Vagina (tissue), 2 donors: ENCODE measurements around the gene ADCY5. TPM values are rescaled to one million over a fixed set of nuclear protein-coding genes. Genes with fewer than 3 reads are reported as not detected.

Source experiments
- DNase-seq, 2 donors: peaks; one replicate each; pipeline ENCODE4 v3.0.0-alpha.2; 2017; ENCODE audit errors: extremely low spot score in 2 of 2
- H3K27ac ChIP-seq: fragments of 200-600 bp; sonication (generic); one replicate; pipeline ENCODE4 v1.5.1; 2019
- H3K27me3 ChIP-seq: fragments of 200-600 bp; sonication (generic); one replicate; pipeline ENCODE4 v1.5.1; 2019
- H3K36me3 ChIP-seq, 2 donors: fragments of 200-600 bp; sonication (generic); one replicate each; pipeline ENCODE4 v1.5.1; 2017 to 2019
- H3K4me1 ChIP-seq: fragments of 200-600 bp; sonication (generic); one replicate; pipeline ENCODE4 v1.5.1; 2019
- H3K4me3 ChIP-seq, 2 donors: fragments of 200-600 bp; sonication (generic); 1 replicate in 1 of 2; 2 replicates in 1 of 2; pipeline ENCODE4 v1.5.1; 2016 to 2019
- H3K9me3 ChIP-seq: fragments of 200-600 bp; sonication (generic); one replicate; pipeline ENCODE4 v1.5.1; 2019
- POLR2A ChIP-seq, 2 donors: fragments of 450-650 bp; IDR thresholded peaks; one replicate each; pipeline ENCODE4 v1.6.1; 2017; ENCODE audit warnings: antibody characterized with exemption in 2 of 2, mild to moderate bottlenecking in 2 of 2, moderate library complexity in 2 of 2
- POLR2AphosphoS5 ChIP-seq, 2 donors: sonication (generic); formaldehyde crosslinking; IDR thresholded peaks; one replicate each; pipeline ENCODE4 v1.9.0; 2017; ENCODE audit warnings: antibody characterized with exemption in 2 of 2, mild to moderate bottlenecking in 2 of 2, low read depth in 1 of 2; ENCODE audit not compliant: insufficient read depth in 1 of 2
- intact Hi-C: fragments of 100-400 bp; cut with DNase I; formaldehyde crosslinking; loops from one replicate; pipeline ENCODE4 v1.15.1; 2023
- total RNA-seq: library from RNA; depleted of rRNA; stranded (reverse); fragments of >200 nt; gene quantifications from one replicate; pipeline ENCODE4 v1.2.3, GENCODE V29; 2016
- TF ChIP-seq, protein P1 (sequence below), 3 experiments: fragments of 450-650 bp in 2 of 3; fragments of 200-600 bp in 1 of 3; sonication (generic) in 1 of 3; IDR thresholded peaks; one replicate each; pipeline ENCODE4 v1.5.1; 2017 to 2019; ENCODE audit warnings: antibody characterized with exemption in 3 of 3, mild to moderate bottlenecking in 2 of 3, moderate library complexity in 2 of 3

The ADCY5 gene
- total RNA-seq, 1 donor from 2014 or later, result 16.7 TPM

DNA sequence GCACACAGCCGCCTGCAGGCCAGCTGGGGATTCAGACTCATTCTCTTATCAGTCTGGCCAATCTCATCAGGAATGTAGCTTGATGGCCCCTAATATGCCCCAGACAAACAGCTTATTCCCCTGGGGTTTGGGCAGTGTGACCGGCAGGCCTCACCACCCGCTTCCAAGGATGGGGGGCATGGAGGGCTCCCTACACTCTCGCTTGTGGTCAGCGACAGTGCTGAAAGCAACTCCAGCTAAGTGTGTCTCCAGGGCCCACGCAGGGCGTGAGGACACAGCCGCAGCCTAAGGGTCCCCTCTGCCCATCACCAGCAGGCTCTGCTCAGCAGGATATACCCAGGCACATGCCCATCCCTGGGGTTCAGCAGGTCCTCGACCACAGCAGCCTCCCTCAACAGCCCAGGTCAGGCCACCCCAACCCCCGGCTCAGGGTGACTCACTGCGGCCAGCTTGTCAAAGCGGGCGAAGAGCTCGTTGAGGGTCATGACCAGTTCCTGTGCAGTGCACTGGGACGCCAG, 116.7 kb downstream of the ADCY5 start:
- TF ChIP-seq POLR2AphosphoS5 (IDR thresholded peaks at IDR 0.05; ENCODE audit: insufficient read depth in 1 of 2, low read depth in 1 of 2) (no peak), POLR2A (IDR thresholded peaks at IDR 0.05) (no peak)
- TF ChIP-seq, protein P1, sequence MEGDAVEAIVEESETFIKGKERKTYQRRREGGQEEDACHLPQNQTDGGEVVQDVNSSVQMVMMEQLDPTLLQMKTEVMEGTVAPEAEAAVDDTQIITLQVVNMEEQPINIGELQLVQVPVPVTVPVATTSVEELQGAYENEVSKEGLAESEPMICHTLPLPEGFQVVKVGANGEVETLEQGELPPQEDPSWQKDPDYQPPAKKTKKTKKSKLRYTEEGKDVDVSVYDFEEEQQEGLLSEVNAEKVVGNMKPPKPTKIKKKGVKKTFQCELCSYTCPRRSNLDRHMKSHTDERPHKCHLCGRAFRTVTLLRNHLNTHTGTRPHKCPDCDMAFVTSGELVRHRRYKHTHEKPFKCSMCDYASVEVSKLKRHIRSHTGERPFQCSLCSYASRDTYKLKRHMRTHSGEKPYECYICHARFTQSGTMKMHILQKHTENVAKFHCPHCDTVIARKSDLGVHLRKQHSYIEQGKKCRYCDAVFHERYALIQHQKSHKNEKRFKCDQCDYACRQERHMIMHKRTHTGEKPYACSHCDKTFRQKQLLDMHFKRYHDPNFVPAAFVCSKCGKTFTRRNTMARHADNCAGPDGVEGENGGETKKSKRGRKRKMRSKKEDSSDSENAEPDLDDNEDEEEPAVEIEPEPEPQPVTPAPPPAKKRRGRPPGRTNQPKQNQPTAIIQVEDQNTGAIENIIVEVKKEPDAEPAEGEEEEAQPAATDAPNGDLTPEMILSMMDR (IDR thresholded peaks at IDR 0.05), result no peak
- H3K36me3 ChIP-seq, result no peaks in the 10 kb centered on the region
- H3K27me3 ChIP-seq, result no peaks in the 10 kb centered on the region
- intact Hi-C loops, result no loop called here
- H3K4me3 ChIP-seq, result no peak overlapping the region
- no peaks in the 10 kb centered on the region for H3K4me1 ChIP-seq
- H3K27ac ChIP-seq, result no peak overlapping the region
- DNase-seq, result no peak
- H3K9me3 ChIP-seq, result no peaks in the 10 kb centered on the region

DNA sequence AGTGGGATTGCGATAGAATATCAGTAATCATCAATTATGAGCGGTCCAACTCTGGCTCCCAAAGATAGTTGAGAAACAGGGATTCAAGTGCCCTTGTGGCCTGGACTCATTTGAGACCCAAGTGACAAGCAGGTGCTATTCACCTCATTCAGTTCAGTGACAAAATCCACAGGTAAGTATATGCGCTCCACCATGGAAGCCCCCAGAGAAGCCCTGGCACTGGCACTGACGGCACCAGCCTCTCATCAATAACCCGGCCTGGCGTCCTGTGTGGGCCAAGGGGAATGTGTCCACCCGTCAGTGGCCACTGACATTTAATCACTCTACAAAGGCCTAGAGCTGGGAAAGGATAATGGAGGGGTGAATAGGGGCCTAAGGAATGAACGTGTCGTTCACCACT, 117.2 kb downstream of the ADCY5 start:
- TF ChIP-seq POLR2A (IDR thresholded peaks at IDR 0.05) (no peak), POLR2AphosphoS5 (IDR thresholded peaks at IDR 0.05; ENCODE audit: insufficient read depth in 1 of 2, low read depth in 1 of 2) (no peak)
- no peaks in the 10 kb centered on the region for H3K4me1 ChIP-seq

DNA sequence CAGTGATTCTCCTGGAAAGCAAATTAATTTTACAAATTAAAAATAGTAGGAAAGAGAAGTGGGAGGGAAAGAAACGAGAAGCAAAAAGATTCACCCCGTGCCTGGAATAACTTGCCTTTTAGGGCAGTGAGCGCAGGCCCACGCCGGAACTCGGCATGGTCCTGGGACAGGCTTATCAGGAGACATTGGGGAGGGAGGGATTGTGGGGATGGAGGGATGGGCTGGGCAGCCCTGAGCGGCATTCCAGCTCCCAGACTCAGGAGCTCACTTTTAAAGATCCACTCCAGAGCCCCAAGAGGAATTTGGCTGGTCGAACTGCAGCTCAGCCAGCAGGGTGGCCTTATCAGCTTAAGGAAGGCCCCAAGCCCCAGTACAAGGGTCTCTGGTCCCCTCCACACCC, 117.9 kb downstream of the ADCY5 start:
- peak overlapping the region; percentile 61 for H3K27ac ChIP-seq
- no peak for DNase-seq
- H3K27me3 ChIP-seq, result no peaks in the 10 kb centered on the region
- no peaks in the 10 kb centered on the region for H3K4me1 ChIP-seq
- no peak overlapping the region for H3K4me3 ChIP-seq
- no peak for TF ChIP-seq POLR2AphosphoS5 (IDR thresholded peaks at IDR 0.05; ENCODE audit: insufficient read depth in 1 of 2, low read depth in 1 of 2)
- TF ChIP-seq, protein P1 (IDR thresholded peaks at IDR 0.05), result no peak
- TF ChIP-seq POLR2A (IDR thresholded peaks at IDR 0.05), result no peak
- intact Hi-C loops, result loop anchor here (2.0 kb wide), 1 partner anchor 118 kb away; the partner anchor contains the start of gene ADCY5
- no peaks in the 10 kb centered on the region for H3K9me3 ChIP-seq
- H3K36me3 ChIP-seq, result no peaks in the 10 kb centered on the region

More for the DNA sequence above, 117.2 kb downstream of the ADCY5 start:
- H3K9me3 ChIP-seq, result no peaks in the 10 kb centered on the region
- H3K36me3 ChIP-seq, result no peaks in the 10 kb centered on the region
- intact Hi-C loops, result loop anchor here (2.0 kb wide), 1 partner anchor 117 kb away; the partner anchor contains the start of gene ADCY5
- no peak for DNase-seq
- H3K27me3 ChIP-seq, result no peaks in the 10 kb centered on the region
- no peak overlapping the region for H3K27ac ChIP-seq
- no peak overlapping the region for H3K4me3 ChIP-seq

DNA sequence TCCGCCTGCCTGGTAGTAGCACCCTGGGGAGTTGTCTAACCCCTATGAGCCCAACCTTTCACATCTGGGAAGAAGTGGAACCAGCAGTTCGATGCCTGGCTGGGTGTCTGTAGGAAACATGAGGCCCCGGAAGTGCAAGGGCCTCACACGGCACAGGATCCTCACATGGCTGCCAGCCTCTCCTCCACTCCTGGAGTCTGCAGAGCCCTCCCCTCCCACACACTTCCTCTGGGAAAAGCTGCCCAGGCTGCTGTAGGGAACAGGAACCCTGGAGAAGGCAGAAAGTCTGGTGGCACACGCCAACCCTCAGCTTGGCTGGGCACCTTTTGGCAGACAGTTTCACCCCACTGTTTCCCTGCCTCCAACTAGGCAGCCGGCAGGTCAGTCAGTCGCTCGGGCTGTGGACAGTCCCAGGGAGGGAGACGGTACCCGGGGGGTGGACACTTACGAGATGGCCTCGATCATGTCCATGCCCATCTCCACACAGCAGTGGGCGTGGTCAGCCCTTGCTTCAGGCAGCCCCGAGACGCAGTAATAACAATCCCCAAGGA, 118.4 kb downstream of the ADCY5 start:
- Histone ChIP-seq H3K9me3 (no peaks in the 10 kb centered on the region), H3K27ac (peak overlapping the region; percentile 61), H3K4me3 (no peak overlapping the region), H3K4me1 (no peaks in the 10 kb centered on the region), H3K27me3 (no peaks in the 10 kb centered on the region), H3K36me3 (no peaks in the 10 kb centered on the region)
- intact Hi-C loops, result loop anchor here (2.0 kb wide), 1 partner anchor 118 kb away; the partner anchor contains the start of gene ADCY5
- no peak for DNase-seq
- TF ChIP-seq POLR2AphosphoS5 (IDR thresholded peaks at IDR 0.05; ENCODE audit: insufficient read depth in 1 of 2, low read depth in 1 of 2) (no peak), POLR2A (IDR thresholded peaks at IDR 0.05) (no peak)
- TF ChIP-seq, protein P1 (IDR thresholded peaks at IDR 0.05), result no peak

DNA sequence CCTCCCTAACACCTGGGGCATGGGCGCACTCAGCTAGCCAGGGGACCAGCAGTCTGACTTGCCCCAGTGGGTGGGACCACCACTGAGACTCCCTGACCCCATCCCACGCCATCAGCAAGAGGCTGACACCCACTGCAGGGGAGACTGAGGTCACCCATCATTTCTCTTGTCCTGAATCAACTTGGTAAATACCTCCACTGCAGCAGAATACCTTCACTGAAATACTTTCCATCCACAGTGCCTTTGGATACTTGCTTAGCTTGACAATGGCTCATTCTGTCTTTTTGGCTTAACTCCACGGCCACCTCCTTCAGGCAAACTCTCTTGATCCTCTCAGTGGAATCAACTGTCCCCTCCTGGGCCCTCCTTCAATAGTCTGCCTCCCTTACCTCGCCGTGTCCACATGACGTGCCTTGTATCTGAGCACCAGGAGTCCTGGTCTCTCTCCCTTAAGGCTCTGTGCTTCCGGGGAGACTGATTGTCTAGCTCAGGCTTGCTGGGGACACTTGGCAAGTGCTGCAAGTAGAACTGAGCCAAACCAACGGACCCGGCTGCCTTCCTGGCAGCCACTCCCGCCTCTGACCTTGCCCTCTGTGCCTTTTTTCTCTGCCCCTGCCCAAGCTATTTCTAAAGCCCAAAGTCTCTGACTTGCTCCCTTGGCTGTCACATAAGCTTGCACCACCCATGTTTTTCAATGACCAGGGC, 119.1 kb downstream of the ADCY5 start:
- Histone ChIP-seq H3K27me3 (no peaks in the 10 kb centered on the region), H3K4me3 (no peak overlapping the region), H3K4me1 (no peaks in the 10 kb centered on the region), H3K9me3 (no peaks in the 10 kb centered on the region), H3K27ac (peak overlapping the region; percentile 61), H3K36me3 (no peaks in the 10 kb centered on the region)
- TF ChIP-seq, protein P1 (IDR thresholded peaks at IDR 0.05), result no peak
- TF ChIP-seq POLR2A (IDR thresholded peaks at IDR 0.05) (no peak), POLR2AphosphoS5 (IDR thresholded peaks at IDR 0.05; ENCODE audit: insufficient read depth in 1 of 2, low read depth in 1 of 2) (no peak)
- intact Hi-C loops, result loop anchor here (1.0 to 10.0 kb wide), 4 partner anchors 32 to 225 kb away; partner anchors contain the start of gene ADCY5
- no peak for DNase-seq
